GM19099 (cell line): ENCODE data around the gene TGFBR2.

Experiments used
- POLR2A ChIP-seq: IDR thresholded peaks from 3 replicates; pipeline ENCODE4 v1.6.1; 2011; ENCODE audit warnings: low read depth; ENCODE audit not compliant: insufficient read length; ENCODE audit errors: extremely low read depth

TGFBR2 gene

DNA sequence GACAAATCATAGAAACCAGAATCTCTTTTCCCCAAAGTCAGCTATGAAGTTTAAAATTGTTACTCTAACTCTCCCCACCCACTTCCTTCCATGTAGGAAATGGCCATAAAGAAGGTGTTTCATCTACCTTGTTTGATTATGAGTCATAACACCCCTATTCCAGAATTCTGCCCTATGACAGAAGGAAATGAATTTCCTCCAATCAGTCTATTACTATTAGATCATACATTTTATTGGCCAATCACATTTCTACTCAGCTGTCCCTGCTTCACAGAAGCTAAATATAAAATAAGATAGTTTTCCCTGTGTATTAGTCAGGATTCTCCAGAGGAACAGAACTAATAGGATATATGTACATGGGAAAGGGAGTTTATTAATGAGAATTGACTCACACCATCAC, 102.1 kb downstream of the TGFBR2 start:
- no peak for TF ChIP-seq POLR2A

DNA sequence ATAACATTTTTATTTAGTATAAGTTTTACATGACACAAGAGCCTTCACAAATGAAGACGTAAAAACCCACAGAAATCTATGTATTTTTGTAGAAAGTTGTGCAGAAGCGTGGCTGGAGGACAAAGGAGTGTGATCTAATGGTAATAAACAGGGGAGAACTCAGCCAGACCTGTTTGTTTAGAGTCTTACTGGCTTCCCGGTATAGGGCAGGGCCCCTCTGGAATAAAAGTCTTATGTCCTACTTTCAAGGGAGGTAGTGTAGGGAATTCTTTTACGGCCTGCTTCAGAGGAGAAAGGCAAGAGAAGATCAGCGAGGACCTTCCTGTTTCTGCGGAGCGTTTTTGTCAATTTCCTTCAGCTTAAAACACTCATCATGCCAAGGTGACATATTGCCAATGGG, 103.6 kb downstream of the TGFBR2 start:
- no peak for TF ChIP-seq POLR2A

DNA sequence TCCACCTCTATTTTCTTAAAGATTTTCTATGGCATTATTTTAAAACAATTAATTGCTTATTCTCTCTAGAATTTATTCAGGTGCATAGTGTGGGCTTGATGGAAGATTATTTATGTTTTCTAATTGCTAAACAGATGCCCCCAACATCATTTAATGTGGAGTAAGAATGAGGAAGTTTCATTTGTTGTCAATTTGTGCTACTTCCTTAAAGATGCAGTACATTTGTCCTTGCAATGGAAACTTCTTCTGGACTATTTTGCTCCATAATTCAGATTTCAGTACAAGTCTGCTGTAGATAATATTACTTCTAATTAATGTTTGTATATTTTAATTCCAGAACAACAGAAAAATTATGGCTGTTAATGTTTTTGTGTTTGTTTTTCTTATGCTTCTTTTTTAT, 104.8 kb downstream of the TGFBR2 start:
- no peak for TF ChIP-seq POLR2A

DNA sequence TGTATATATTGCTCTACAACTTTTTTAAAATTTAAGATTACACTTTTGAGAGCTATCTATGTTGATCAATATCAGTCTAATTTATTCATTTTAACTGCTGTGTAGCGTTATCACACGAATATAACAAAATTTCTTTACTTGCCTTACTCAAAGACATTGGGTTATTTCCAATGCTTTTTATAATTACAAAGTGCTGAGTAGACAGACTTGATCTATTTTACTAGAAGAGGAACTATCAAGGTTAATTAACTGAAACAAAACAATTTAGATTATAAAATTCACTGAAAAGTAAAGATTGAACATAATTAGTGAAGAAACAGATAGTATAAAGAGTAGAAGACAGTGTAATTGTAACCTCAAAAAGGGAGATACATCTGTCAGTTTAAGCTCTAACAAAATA, 105.5 kb downstream of the TGFBR2 start:
- no peak for TF ChIP-seq POLR2A

DNA sequence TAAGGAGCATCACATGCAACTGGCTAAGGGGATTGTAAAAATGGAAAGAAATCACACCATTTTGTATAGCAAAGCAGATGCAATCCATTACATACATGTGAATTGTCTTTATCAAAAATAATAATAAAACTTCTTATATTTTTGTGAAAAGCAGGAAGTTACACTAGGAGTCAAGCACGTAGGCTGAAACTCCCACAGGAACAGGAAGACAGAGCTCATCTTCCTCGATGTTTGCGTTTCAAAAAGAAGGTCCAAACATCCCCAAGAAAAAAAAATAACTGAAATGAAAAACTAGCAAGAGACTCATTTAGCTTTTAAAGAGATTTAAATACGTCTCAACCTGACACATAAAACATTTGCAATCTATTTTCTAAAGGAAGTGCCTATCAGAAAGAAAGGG, 106.6 kb downstream of the TGFBR2 start:
- no peak for TF ChIP-seq POLR2A

DNA sequence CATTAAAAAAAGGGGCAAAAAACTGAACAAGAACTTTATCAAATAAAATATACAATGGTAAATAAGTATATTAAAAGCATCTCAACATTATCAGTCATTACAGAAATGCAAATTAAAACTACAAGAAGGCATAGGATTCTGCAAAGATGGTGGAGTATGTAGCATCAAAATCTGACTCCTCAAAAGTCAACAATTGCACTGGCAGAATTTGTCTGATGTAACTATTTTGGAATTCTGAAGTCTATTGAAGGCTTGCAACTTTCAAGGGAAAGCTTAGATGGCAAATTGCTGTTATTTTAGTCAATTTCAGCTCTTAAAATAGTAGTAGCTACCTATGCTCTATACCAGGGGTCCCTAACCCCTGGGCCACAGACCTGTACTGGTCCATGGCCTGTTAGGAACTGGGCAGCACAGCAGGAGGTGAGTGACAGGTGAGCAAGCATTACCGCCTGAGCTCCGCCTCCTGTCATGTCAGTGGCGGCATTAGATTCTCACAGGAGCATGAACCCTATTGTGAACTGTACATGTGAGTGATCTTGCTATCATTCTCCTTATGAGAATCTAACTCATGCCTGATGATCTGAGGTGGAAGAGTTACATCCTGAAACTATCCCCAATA, 107.6 kb downstream of the TGFBR2 start:
- TF ChIP-seq POLR2A = no peak

DNA sequence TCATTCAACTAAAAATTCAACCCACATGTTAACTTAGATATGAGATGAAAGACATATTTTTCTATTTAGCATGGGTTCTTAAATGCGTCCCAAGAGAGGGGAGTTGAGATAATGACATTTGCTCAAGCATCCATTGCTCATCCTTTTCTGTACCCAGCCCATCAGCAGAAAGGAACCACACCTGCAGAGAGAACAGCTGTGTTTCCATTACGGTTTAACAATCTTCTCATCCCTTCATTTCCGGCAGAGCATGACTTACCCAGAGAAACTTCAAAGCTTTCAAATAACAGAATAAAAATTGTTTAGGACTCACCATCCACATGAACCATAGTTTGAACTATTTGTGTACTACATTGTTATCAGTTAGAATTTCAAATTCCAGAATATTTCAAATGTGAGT, 113.1 kb downstream of the TGFBR2 start:
- TF ChIP-seq POLR2A = no peak

DNA sequence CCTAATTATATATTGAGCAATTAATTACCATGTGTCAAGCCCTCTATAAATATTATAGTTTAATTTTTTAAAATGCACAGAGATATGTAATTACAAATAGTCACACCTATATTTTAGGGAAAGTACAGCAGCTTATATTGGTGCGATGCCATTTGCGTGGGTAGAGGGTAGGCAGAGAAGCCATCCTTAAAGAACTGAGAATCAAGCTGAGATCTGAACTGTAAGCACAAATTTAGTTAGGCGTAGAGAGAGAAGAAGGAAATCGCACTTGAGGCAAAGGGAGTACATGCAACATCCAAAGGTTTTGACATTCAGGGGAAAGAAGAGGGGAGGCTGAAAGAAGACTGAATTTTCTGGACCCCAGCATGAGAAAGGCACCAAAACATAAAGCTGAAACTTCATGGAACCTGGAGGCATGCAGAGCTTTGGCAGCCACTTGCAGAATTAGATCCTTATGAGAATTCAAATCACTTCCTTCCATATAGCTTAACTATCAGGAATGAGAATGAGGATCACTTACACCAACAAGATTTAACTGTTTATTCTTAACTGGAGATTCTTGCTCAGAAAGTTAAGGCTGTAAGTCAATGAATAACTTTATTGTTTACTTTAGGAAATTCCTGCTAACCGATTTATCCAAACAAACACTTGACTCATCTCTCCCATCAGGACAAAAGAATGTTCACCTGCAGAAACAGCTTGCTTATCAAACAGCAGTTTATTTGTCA, 114.3 kb downstream of the TGFBR2 start:
- TF ChIP-seq POLR2A = no peak

DNA sequence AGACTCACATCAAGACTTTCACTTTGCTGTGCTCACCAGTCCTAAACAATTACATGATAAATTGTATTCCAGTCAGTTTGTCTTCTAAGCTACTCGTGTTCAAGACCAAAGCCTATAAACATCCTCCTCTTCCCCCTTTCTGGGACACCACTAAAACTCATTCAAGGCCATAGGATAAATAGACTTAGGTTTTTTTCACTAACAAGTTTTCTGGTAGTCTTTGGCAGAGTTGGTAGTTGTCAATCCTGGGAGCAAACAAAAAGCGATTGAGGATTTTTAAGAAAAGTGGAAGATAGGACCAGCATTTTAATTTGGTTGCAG, 114.9 kb downstream of the TGFBR2 start:
- no peak for TF ChIP-seq POLR2A

DNA sequence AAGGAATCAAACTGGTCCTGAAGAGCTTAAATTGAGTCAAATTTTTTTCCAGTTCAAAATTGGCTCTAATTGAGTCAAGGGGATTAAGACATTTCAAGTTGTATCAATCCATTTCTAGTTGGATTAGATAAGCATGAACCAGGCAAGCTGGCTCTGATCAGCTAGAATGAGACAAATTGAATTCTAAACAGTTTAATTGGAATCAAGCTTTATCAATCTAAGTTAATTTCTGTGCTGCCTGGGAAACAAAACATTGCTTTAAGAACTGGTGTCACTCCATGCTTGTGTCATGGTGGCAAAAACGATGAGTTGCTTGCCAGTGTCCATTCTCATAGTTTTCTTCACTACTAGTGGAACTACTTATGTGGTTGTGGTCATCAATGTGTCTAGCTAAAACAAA, 116.8 kb downstream of the TGFBR2 start:
- no peak for TF ChIP-seq POLR2A

DNA sequence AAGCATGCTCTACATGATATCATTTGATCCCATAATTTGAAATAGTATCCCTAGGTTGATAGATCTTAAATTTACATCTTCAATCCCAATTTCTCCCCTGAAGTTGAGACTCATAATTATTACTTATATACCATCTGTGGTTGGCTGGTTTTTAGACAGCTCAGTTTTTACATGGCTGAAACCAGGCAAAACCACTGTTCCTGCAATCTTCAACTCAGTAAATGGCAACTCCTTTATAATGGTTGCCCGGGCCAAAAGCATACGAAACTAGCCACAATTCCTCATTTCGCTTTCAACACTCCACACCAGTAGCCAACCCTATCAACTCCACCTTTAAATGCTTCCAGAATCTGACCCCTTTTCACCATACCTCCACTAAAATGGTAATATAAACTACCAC, 118.5 kb downstream of the TGFBR2 start:
- TF ChIP-seq POLR2A = no peak

DNA sequence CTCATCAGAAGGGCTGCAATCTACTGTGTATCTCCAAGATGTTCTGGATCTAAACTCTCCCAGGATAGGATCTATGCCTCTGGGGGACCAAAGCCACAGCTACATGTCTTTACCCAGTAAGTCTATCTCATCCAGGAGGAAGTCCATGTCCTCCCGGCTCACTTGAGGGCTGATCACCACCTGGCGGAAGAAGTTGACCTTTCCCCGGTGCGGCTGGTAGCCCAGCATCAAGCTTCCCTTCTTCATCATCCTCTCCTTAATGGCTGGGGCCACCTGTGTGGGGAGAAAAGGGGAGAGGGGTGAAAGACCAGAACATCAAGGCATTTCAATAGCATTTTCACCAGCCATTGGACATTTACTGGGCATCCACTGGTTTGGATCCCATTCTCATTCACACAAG, 121.7 kb downstream of the TGFBR2 start:
- no peak for TF ChIP-seq POLR2A

DNA sequence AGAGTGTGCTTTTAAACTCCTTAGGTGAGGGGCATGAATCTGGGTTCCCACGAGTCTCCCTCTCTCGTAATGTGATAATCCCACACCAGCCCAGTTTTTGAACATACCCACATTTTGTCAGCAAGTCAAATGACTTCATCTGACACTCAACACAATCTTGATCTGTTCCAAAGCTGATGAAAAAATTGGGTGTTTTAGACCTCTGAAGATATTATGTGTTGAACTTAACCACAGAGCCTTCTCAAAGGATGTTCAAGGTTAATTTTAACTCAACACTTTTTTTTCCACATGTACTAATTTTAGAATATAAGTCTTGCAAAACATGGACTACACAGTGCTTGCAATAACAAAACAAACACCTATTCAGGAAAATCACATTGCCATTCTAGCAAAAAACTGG, 123.1 kb downstream of the TGFBR2 start:
- no peak for TF ChIP-seq POLR2A

DNA sequence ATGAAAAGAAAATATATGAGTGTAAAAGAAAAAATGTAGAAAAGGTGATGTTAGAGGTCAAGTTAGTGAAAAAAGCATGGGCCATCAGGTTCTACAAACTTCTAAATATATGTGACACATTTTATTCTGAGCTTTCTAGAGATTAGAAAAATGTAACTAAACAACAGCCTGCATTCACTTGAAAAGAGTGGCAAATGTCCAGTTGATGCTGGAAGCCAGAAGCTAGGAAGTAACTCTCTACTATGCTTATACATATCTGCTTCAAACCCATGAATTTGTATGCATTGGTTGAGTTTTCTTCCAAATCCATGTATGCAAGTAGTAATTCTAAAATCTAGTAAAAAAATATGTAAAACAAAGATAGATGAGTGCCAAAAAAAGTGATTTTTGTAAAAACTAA, 123.5 kb downstream of the TGFBR2 start:
- no peak for TF ChIP-seq POLR2A

DNA sequence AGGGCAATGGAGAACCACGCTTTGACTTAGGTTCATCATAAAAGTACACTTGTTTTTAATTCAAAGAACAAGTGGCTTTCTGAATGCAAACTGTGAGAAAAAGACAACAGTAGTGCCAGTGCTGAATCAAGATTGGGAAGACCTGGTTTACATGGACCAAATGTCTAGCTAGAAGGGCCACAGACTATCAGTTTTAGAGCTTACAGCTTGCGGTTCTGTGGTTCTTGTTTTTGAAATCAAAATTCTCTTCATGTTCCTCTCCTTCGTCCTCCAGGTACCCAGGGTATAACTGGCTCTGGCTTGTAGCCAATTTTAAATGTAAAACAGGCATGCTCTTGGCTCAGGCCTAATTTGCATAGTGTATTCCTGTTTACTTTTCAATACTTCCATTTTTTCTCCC, 124.6 kb downstream of the TGFBR2 start:
- no peak for TF ChIP-seq POLR2A

DNA sequence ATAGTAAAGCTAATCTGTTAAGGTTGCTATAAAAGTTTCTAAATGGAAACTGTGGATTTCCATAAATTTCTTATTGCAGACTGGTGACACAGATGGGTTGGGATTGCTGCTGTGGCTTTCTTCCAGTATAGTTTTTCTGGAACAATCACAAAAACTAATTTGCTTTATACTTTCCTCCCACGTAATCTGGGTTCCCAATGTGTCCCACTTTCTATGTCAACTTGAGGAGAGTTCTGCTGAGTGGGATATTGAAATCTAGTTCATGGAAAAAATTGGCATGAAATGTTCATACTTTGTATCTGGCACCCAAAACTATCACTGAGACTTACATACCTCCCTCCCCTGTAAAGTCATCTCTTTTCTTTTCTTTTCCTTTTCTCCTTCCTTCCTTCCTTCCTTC, 126.8 kb downstream of the TGFBR2 start:
- no peak for TF ChIP-seq POLR2A

DNA sequence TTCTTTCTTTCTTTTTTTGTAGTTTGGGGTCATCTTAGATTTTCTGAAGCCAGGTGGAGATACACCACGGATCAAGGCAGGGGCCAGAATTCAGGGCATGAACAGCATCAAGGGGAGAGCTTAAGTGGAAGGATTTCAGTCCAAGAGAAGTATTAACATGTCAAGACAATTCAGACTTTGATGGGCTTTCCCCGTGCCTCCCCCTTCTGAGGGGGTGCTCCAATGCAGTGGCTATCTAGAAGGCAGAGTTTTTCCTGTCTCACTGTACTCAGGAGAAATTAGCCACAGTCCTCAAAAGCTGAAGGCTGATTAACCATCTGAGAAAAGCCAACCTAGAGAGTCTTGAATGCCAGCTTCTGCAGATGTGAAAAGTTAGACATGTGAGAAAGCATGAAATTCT, 127.3 kb downstream of the TGFBR2 start:
- TF ChIP-seq POLR2A = no peak
